DND-41 (cell line): ENCODE results near the gene SAT2.

Experiments
- ATAC-seq: fragments of 200-7000 bp; cut with Tn5 transposase; 3 replicates; pipeline ENCODE4 v1.9.1; 2021; ENCODE audit warnings: low read depth; ENCODE audit not compliant: insufficient read depth
- DNase-seq: peaks from one replicate; pipeline ENCODE4 v3.0.0-alpha.2; 2020
- H2AFZ ChIP-seq: 2 replicates; pipeline ENCODE4 v1.6.0; 2012; ENCODE audit warnings: low read depth, low read length
- H3K27ac ChIP-seq: 2 replicates; pipeline ENCODE4 v1.5.1; 2012; ENCODE audit warnings: low read length, inconsistent platforms
- H3K27me3 ChIP-seq: fragments of 200-600 bp; sonication (generic); 2 replicates; pipeline ENCODE4 v1.6.0; 2012; ENCODE audit warnings: low read length, mild to moderate bottlenecking, inconsistent platforms; ENCODE audit not compliant: insufficient read depth, poor library complexity
- H3K36me3 ChIP-seq: 2 replicates; pipeline ENCODE4 v1.5.1; 2012; ENCODE audit warnings: low read length, inconsistent platforms; ENCODE audit not compliant: insufficient read depth
- H3K4me1 ChIP-seq: 2 replicates; pipeline ENCODE4 v1.5.1; 2012; ENCODE audit warnings: mild to moderate bottlenecking, low read length; ENCODE audit not compliant: insufficient read depth
- H3K4me2 ChIP-seq: 2 replicates; pipeline ENCODE4 v1.6.0; 2012; ENCODE audit warnings: mild to moderate bottlenecking, moderate library complexity, low read length, inconsistent platforms; ENCODE audit not compliant: insufficient read depth
- H3K4me3 ChIP-seq, 2 experiments: fragments of 200-600 bp in 1 of 2; shearing (Covaris generic) in 1 of 2; 2 replicates each; pipeline ENCODE4 v1.5.1; 2012 to 2016; ENCODE audit warnings: inconsistent platforms in 2 of 2, low read length in 2 of 2, mild to moderate bottlenecking in 2 of 2, low read depth in 1 of 2, moderate library complexity in 1 of 2
- H3K79me2 ChIP-seq: 2 replicates; pipeline ENCODE4 v1.6.0; 2012; ENCODE audit warnings: low read length, inconsistent platforms; ENCODE audit not compliant: insufficient read depth
- H3K9ac ChIP-seq: 2 replicates; pipeline ENCODE4 v1.6.0; 2012; ENCODE audit warnings: low read depth, mild to moderate bottlenecking, inconsistent platforms, low read length, moderate library complexity
- H3K9me3 ChIP-seq: 2 replicates; pipeline ENCODE4 v1.5.1; 2012; ENCODE audit warnings: low read length, moderate library complexity, mild to moderate bottlenecking, inconsistent platforms; ENCODE audit not compliant: insufficient read depth, severe bottlenecking
- H4K20me1 ChIP-seq: 2 replicates; pipeline ENCODE4 v1.6.0; 2012; ENCODE audit warnings: low read length; ENCODE audit not compliant: insufficient read depth
- EZH2 ChIP-seq: IDR thresholded peaks from 3 replicates; pipeline ENCODE4 v1.6.1; 2012; ENCODE audit warnings: borderline replicate concordance, low read depth, mild to moderate bottlenecking, moderate library complexity, low read length, inconsistent platforms; ENCODE audit not compliant: severe bottlenecking
- TF ChIP-seq, protein P1 (sequence below): IDR thresholded peaks from 2 replicates; pipeline ENCODE4 v1.5.1; 2012; ENCODE audit warnings: borderline replicate concordance, low read length, moderate library complexity, mild to moderate bottlenecking; ENCODE audit not compliant: poor library complexity, severe bottlenecking; ENCODE audit errors: extremely low read depth

SAT2 gene

DNA sequence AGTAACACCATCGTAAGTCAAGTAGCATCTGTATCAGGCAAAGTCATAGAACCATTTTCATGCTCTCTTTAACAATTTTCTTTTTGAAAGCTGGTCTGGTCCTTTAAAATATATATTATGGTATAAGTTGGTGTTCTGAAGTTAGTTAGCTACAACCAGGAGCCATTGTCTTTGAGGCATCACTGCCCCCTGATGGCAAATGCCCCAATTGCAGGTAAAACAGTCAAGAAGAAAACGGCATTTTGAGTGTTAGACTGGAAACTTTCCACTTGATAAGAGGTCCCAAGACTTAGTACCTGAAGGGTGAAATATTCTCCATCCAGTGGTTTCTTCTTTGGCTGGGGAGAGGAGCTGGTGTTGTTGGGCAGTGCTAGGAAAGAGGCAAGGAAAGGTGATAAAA, 45.6 kb upstream of the SAT2 start:
- peaks cover 94% of the 10 kb centered on the region for H3K36me3 ChIP-seq
- no peak overlapping the region for H2AFZ ChIP-seq
- H3K9me3 ChIP-seq, result peaks cover 7% of the 10 kb centered on the region
- H3K27me3 ChIP-seq, result no peaks in the 10 kb centered on the region
- H3K27ac ChIP-seq, result no peak overlapping the region
- ATAC-seq (no peak; the same call in 2 of the 3 replicates), DNase-seq (peak; percentile 55)
- TF ChIP-seq EZH2, result no peak
- TF ChIP-seq, protein P1, sequence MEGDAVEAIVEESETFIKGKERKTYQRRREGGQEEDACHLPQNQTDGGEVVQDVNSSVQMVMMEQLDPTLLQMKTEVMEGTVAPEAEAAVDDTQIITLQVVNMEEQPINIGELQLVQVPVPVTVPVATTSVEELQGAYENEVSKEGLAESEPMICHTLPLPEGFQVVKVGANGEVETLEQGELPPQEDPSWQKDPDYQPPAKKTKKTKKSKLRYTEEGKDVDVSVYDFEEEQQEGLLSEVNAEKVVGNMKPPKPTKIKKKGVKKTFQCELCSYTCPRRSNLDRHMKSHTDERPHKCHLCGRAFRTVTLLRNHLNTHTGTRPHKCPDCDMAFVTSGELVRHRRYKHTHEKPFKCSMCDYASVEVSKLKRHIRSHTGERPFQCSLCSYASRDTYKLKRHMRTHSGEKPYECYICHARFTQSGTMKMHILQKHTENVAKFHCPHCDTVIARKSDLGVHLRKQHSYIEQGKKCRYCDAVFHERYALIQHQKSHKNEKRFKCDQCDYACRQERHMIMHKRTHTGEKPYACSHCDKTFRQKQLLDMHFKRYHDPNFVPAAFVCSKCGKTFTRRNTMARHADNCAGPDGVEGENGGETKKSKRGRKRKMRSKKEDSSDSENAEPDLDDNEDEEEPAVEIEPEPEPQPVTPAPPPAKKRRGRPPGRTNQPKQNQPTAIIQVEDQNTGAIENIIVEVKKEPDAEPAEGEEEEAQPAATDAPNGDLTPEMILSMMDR, result peak; percentile 75
- peaks cover 17% of the 10 kb centered on the region for H3K79me2 ChIP-seq
- H3K4me3 ChIP-seq, result no peak overlapping the region
- H3K4me1 ChIP-seq, result no peaks in the 10 kb centered on the region
- H4K20me1 ChIP-seq, result peaks cover 21% of the 10 kb centered on the region; the same call in 1 of the 2 replicates
- no peak overlapping the region for H3K9ac ChIP-seq
- H3K4me2 ChIP-seq, result no peak overlapping the region

GRCh38 chr17:7668482-7668881, 40.9 kb upstream of the SAT2 start:
- no peak overlapping the region for H2AFZ ChIP-seq
- H3K27ac ChIP-seq, result no peak overlapping the region
- no peaks in the 10 kb centered on the region for H3K4me1 ChIP-seq
- peaks cover under 1% of the 10 kb centered on the region for H3K9me3 ChIP-seq
- DNase-seq, result no peak
- ATAC-seq, result no peak
- H3K4me3 ChIP-seq, result no peak overlapping the region
- no peaks in the 10 kb centered on the region for H3K79me2 ChIP-seq
- peaks cover 67% of the 10 kb centered on the region for H3K36me3 ChIP-seq
- no peaks in the 10 kb centered on the region for H3K27me3 ChIP-seq
- no peak for TF ChIP-seq EZH2
- TF ChIP-seq, protein P1, result no peak
- H3K4me2 ChIP-seq, result no peak overlapping the region
- H4K20me1 ChIP-seq, result 0 out of 2 replicates have a peak, but pooled peaks cover 3% of the 10 kb centered on the region
- H3K9ac ChIP-seq, result no peak overlapping the region

DNA sequence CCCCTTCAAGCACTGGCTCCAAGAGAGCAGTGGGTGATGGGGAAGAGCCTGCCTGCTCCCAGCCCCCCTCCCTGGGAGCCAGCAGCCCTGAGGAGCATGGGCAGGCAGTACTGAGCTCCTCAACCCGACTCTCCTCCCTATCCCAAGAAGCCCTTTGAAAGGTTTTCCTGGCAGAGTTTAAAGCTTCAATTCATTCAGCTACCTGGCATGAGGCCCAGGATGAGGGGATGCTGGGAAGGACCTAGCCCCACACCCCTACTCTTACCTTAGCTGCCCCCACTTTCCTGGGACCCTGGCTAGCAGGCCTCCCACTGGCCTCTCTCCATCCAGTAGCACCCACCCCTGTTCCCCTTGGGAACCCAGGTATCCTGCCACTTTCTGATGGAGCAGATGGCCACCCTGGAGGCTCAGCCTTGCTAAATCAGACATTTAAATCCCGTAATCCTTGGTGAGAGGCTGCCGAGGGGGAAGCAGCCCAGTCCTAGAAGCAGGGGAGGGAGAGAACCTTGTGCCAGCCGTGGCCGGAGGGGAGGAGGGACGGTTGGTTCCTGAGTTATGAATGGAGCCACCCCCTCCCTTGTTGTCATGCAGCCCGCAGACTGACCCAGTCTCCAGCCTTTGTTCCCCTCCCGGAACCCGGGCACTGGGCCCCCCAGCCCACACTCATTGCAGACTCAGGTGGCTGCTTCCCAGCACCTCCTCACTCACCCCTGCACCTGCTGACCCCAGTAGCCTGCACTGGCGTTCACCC, 40.2 kb upstream of the SAT2 start:
- Histone ChIP-seq H3K4me1 (no peaks in the 10 kb centered on the region), H3K9me3 (no peaks in the 10 kb centered on the region), H3K4me3 (no peak overlapping the region), H3K79me2 (no peaks in the 10 kb centered on the region), H3K27me3 (no peaks in the 10 kb centered on the region), H4K20me1 (0 out of 2 replicates have a peak, but pooled peaks cover 3% of the 10 kb centered on the region), H3K27ac (no peak overlapping the region), H3K9ac (no peak overlapping the region), H3K36me3 (peaks cover 60% of the 10 kb centered on the region), H2AFZ (no peak overlapping the region), H3K4me2 (no peak overlapping the region)
- TF ChIP-seq EZH2, result no peak
- TF ChIP-seq, protein P1, result no peak
- DNase-seq, result no peak
- peak; percentile 49; the same call in 2 of the 3 replicates for ATAC-seq
